Gastroesophageal sphincter (tissue), 3 donors: ENCODE measurements around the gene KLHL29.

Experiments
- POLR2A ChIP-seq, 2 donors: fragments of 450-650 bp; IDR thresholded peaks; one replicate each; pipeline ENCODE4 v1.6.1; 2017; ENCODE audit warnings: antibody characterized with exemption in 2 of 2, mild to moderate bottlenecking in 2 of 2, moderate library complexity in 1 of 2
- POLR2AphosphoS5 ChIP-seq: sonication (generic); formaldehyde crosslinking; IDR thresholded peaks from one replicate; pipeline ENCODE4 v1.6.1; 2017; ENCODE audit warnings: antibody characterized with exemption
- TF ChIP-seq, protein P1 (sequence below), 4 experiments: fragments of 200-600 bp in 2 of 4; fragments of 450-650 bp in 2 of 4; sonication (generic) in 1 of 4; IDR thresholded peaks; one replicate each; pipeline ENCODE4 v1.5.1; 2017 to 2019; ENCODE audit warnings: antibody characterized with exemption in 4 of 4, mild to moderate bottlenecking in 2 of 4, moderate library complexity in 2 of 4

GRCh38 chr2:23705771-23706612 lies 321.0 kb downstream of the KLHL29 start:
- TF ChIP-seq, protein P1, sequence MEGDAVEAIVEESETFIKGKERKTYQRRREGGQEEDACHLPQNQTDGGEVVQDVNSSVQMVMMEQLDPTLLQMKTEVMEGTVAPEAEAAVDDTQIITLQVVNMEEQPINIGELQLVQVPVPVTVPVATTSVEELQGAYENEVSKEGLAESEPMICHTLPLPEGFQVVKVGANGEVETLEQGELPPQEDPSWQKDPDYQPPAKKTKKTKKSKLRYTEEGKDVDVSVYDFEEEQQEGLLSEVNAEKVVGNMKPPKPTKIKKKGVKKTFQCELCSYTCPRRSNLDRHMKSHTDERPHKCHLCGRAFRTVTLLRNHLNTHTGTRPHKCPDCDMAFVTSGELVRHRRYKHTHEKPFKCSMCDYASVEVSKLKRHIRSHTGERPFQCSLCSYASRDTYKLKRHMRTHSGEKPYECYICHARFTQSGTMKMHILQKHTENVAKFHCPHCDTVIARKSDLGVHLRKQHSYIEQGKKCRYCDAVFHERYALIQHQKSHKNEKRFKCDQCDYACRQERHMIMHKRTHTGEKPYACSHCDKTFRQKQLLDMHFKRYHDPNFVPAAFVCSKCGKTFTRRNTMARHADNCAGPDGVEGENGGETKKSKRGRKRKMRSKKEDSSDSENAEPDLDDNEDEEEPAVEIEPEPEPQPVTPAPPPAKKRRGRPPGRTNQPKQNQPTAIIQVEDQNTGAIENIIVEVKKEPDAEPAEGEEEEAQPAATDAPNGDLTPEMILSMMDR (IDR thresholded peaks at IDR 0.05), result no peak
- TF ChIP-seq POLR2A (IDR thresholded peaks at IDR 0.05) (no peak), POLR2AphosphoS5 (no peak)
